Tibial nerve (tissue), 4 donors: ENCODE measurements around the gene RTBDN.

ENCODE experiments used
- EP300 ChIP-seq, 2 donors: sonication (generic); formaldehyde crosslinking; IDR thresholded peaks; one replicate each; pipeline ENCODE4 v1.6.1; 2017; ENCODE audit warnings: antibody characterized with exemption in 2 of 2, mild to moderate bottlenecking in 1 of 2
- POLR2A ChIP-seq, 2 donors: fragments of 450-650 bp; IDR thresholded peaks; one replicate each; pipeline ENCODE4 v1.6.1; 2017; ENCODE audit warnings: antibody characterized with exemption in 2 of 2, mild to moderate bottlenecking in 2 of 2, moderate library complexity in 2 of 2
- TF ChIP-seq, protein P1 (sequence below), 5 experiments: fragments of 200-600 bp in 3 of 5; fragments of 450-650 bp in 2 of 5; sonication (generic) in 3 of 5; IDR thresholded peaks; one replicate each; pipeline ENCODE4 v1.5.1; 2016 to 2019; ENCODE audit warnings: antibody characterized with exemption in 5 of 5, mild to moderate bottlenecking in 3 of 5, moderate library complexity in 2 of 5

DNA sequence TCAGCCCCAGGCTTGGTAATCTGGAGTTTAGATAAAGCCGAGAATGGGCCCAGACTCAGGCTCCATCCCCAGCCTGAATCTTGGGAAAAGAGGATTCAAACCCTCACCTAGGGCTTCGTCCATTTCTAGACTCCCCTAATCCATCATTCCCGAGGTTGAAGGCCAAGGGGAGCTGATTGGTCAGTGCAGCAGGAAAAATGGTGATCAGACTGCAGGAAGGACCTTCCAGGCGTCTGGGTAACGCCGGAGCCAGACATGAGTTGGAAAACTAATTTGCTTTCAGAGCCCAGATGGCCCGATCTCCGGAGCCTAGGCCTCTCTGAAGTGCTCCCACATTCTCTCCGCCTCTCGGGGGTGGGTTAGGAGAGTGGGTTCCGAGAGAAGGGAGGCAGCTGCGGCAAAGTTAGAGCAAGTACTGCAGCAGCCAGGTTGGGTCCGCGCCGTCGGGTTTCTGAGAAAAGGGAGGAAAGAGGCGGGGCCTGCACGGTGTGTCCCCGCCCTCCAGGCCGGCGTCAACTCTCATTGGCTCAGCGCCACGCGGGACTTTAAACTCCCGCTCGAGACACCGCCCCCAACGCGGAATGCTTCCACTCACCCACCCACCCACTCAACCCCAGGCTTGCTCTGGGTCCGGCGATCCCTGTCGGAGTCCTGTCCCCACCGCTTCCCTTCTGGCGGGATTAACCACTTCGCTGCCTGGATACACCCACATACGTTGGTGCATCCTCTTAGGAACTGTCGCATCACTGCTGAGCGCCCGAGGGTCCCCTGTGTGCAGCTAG lies 788 bp upstream of the RTBDN start:
- TF ChIP-seq, protein P1, sequence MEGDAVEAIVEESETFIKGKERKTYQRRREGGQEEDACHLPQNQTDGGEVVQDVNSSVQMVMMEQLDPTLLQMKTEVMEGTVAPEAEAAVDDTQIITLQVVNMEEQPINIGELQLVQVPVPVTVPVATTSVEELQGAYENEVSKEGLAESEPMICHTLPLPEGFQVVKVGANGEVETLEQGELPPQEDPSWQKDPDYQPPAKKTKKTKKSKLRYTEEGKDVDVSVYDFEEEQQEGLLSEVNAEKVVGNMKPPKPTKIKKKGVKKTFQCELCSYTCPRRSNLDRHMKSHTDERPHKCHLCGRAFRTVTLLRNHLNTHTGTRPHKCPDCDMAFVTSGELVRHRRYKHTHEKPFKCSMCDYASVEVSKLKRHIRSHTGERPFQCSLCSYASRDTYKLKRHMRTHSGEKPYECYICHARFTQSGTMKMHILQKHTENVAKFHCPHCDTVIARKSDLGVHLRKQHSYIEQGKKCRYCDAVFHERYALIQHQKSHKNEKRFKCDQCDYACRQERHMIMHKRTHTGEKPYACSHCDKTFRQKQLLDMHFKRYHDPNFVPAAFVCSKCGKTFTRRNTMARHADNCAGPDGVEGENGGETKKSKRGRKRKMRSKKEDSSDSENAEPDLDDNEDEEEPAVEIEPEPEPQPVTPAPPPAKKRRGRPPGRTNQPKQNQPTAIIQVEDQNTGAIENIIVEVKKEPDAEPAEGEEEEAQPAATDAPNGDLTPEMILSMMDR (IDR thresholded peaks at IDR 0.05), result no peak
- no peak for TF ChIP-seq POLR2A (IDR thresholded peaks at IDR 0.05)
- no peak for TF ChIP-seq EP300 (IDR thresholded peaks at IDR 0.05)
